Stimulated activated CD8-positive, alpha-beta memory T cell treated with anti-CD3 and anti-CD28 coated beads, Interleukin-2, amount 100 ng/mL, for 1 hour (primary cell): ENCODE measurements around the gene OR10G3.
"Not testable (repeated sequence)": the region's sequence is repeated elsewhere in the genome, so short reads cannot be mapped to it uniquely, and the experiment has no call there.

Source experiments
- DNase-seq, 2 donors: peaks; one replicate each; pipeline ENCODE4 v3.0.0-alpha.2; 2020; ENCODE audit warnings: low read depth in 2 of 2

OR10G3 gene, protein sequence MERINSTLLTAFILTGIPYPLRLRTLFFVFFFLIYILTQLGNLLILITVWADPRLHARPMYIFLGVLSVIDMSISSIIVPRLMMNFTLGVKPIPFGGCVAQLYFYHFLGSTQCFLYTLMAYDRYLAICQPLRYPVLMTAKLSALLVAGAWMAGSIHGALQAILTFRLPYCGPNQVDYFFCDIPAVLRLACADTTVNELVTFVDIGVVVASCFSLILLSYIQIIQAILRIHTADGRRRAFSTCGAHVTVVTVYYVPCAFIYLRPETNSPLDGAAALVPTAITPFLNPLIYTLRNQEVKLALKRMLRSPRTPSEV

GRCh38 chr14:21579976-21580375 lies at the start of gene OR10G3:
TSS of gene OR10G3 (minus strand) at chr14:21580076. CDS start at chr14:21570744, 9,332 bp downstream.
- no peak for DNase-seq

- DNase-seq: no peak
Measured at GRCh38 chr14:21626491-21627230, 46.8 kb upstream of the OR10G3 start.

DNA sequence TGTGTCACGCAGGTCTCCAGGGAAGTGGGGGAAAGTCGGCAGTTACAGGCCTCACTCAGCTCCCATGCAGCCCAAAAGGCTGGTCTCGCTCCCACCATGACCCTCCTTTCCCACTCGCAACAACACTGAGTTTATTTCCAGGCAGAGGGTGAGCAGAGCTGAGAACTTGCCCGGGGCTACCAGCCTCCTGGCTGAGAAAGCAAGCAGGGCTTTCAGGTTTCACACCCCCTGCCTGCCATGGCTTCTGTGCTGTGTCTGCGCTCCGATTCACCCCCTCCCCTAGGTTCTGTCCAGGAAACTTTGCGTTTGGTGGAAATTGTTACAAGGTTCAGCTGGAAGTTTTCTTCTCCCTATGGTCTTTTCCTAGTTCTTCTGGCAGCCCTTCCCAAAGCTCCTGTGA lies 37.7 kb upstream of the OR10G3 start:
- no peak for DNase-seq

GRCh38 chr14:21614240-21614639 lies 34.4 kb upstream of the OR10G3 start:
- DNase-seq: no peak

- no peak for DNase-seq
Measured at GRCh38 chr14:21612324-21612723, 32.4 kb upstream of the OR10G3 start.

DNA sequence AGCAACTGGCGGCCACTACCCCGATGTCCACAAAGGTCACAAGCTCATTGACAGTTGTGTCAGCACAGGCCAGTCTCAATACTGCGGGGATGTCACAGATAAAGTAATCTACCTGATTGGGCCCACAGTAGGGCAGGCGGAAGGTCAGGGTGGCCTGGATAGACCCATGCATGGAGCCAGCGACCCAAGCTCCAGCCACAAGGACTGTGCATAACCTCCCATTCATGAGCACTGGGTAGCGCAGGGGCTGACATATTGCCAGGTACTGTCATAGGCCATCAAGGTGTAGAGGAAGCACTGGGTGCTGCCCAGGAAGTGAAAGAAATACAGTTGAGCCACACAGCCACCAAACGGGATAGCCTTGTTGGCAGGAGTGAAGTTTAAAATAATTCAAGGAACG lies 22.3 kb upstream of the OR10G3 start:
- DNase-seq: not testable (repeated sequence)

GRCh38 chr14:21589317-21589716 lies 9.4 kb upstream of the OR10G3 start:
- DNase-seq: no peak

GRCh38 chr14:21575661-21576060 lies 4.2 kb downstream of the OR10G3 start:
- DNase-seq: no peak

GRCh38 chr14:21572604-21573003 lies 7.3 kb downstream of the OR10G3 start:
- DNase-seq: no peak

DNA sequence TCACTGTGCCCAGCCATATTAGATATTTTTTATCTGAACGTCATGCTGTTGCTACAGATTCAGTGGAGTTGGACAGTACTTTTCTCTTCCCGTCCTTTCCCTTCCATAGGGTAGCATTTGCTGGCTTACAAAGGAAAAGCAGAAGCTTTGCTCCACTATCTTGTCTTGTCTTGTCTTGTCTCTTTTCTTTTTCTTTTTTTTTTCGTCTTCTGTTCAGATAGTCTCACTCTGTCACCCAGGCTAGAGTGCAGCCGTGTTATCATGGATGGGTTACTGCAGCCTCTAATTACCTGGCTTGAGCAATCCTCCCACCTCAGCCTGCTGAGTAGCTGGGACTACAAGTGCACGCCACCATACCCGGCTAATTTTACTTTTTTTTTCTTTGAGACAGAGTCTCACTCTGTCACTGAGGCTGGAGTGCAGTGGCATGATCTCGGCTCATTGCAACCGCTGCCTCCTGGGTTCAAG lies 21.1 kb downstream of the OR10G3 start:
- DNase-seq: no peak

DNA sequence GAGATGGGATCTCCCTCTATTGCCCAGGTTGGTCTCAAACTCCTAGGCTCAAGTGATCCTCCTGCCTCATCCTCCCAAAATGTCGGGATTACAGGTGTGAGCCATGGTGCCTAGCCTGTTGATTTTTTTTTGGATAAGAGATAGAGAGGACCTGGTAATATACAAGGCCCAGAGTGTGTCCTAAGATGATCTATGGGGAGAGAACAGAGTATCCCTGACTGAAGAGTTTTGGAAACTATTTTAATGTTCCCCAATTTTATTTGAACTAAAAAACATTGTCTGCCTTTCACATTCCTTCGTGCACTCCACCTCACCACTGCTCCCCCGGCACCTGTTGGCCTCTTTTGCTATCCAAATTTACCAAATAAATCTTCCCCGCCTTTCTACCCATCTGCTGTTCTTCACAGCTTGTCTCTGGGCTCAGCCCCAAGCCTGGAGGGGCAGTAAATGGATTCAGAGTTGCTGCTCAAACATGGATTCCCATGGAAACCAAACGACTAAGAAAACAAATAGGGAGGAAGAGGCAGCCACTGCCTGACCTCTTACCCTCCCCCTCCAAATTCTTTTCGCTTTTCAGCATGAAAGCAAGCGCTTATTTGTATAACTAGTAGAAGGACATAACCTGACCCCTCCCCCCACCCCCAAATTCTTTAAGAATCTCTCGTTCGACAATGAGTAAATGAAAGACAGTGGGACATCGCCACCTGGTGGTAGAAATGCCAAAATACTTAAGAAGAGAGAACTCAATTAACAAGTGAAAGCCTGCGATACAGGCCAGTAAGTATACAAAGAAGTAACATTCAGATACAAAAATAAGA lies 22.6 kb downstream of the OR10G3 start:
- DNase-seq: peak; percentile 49 to 55

GRCh38 chr14:21556378-21557083 lies 23.3 kb downstream of the OR10G3 start:
- DNase-seq: no peak

GRCh38 chr14:21553266-21553665 lies 26.6 kb downstream of the OR10G3 start:
- no peak for DNase-seq

- not testable (repeated sequence) for DNase-seq
Measured at GRCh38 chr14:21544588-21544987, 35.3 kb downstream of the OR10G3 start.

GRCh38 chr14:21543963-21544362 lies 35.9 kb downstream of the OR10G3 start:
- DNase-seq: no peak

- DNase-seq: no peak
Measured at GRCh38 chr14:21543521-21543960, 36.3 kb downstream of the OR10G3 start.

- no peak for DNase-seq
Measured at GRCh38 chr14:21541413-21542074, 38.3 kb downstream of the OR10G3 start.

GRCh38 chr14:21539189-21539940 lies 40.5 kb downstream of the OR10G3 start:
- no peak for DNase-seq

GRCh38 chr14:21537090-21537424 lies 42.8 kb downstream of the OR10G3 start:
- DNase-seq: no peak

- no peak for DNase-seq
Measured at GRCh38 chr14:21536418-21537089, 43.3 kb downstream of the OR10G3 start.
